Activated effector memory CD4-positive, alpha-beta T cell treated with anti-CD3 and anti-CD28 coated beads, Interleukin-2, amount 50 U/mL, for 16 hours (primary cell): ENCODE measurements around the gene PDZD2.
"Not testable (repeated sequence)": the region's sequence is repeated elsewhere in the genome, so short reads cannot be mapped to it uniquely, and the experiment has no call there.

Experiments
- DNase-seq: peaks from one replicate; pipeline ENCODE4 v3.0.0-alpha.2; 2020

PDZD2 gene

DNA sequence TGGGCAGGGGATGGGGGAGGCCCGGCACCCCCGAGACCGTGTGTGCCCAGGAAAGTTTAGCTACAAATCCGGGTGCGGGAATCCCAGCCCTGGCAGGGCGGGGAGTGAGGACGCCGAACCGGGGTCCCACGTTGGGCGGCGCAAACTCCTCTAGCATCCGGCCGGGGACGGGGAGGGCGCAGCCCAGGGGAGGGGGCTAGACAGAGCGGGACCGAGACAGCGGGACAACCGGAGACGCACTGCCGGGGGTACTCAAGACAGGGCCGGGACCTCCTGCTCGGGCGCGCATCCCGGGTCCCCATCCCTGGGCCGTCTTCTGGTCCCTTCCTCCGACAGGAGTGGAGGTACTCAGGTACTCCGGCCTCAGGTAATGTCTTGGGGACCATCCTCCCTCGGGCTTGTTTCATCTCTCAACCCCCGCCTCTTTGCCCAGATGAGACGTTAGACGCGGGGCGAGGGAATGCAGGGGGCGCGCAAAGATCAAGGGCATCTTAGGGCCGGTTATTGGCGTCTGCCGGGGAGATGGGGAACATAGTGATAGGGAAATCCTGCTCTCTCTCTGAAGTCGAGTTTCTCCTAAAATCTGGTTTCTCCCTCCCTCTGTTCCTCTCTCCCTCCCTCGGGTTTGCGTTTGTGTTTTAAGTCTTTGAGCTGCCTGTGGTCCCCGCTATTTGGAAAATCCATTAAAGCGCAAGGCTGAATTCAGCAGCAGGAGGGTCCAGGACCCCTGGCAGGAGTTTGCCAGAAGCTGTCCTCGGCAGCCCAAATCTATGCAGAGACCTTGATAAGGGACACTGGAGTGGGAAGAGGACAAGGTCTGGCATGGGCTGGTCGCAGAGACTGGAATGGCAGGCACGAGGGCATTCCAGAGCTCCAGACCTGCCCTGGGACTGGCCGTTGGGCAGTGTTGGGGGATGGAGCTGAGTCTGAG, 815 bp downstream of the PDZD2 start:
- peak; percentile 63 for DNase-seq

DNA sequence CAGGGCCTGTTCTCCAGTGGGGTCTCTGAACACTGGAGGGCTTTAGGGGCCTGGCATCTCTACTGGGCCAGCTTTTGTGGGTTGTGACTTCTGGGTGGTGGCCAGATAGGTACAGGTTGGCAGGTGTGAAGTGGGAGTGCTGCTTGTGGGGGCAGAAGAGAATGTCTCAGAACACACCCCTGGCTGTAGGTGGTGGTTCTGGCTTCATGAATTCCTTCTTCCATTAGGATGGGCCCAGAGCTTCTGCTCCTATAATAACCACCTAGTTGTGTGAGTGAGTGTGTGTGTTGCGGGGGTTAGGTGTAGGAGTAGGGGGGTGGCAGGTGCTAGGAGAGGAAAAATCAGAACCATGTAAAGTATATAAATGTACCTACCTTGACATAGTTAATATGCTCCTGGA, 1.6 kb downstream of the PDZD2 start:
- DNase-seq, result no peak

DNA sequence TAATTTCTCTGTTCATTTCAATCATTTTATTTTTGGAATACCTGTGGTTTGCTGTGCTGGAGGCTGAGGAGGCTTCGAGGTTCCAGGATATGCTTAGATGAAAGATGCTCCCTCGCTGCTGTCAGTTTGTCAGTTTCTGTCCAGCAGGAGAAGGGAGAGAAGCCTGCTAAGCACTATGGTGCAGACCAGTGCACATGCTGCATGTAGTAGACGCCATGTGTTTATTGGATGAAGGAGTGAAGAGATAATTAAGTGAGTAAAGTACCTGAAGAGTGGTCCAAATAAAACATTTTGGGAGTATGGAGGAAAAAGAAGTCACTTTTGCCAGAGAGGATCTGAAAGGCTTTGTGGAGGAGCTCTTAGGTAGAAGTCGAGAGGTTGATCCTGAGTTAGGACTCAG, 2.1 kb downstream of the PDZD2 start:
- DNase-seq, result no peak

DNA sequence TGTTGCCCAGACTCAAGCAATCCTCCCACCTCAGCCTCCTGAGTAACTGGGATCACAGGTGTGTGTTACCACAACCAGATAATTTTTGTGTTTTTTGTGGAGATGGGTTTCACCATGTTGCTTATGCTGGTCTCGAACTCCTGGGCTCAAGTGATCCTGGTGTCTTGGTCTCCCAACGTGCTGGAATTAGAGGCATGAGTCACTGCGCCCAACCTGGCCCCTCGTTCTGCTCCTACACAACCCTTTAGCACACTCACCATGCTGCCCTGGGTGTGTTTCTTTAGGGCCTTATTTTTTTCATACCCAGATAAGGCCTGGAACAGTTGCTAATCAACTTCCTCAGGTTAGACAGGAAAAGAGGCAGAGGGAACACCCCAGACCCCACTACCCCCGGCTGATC, 2.6 kb downstream of the PDZD2 start:
- no peak for DNase-seq

DNA sequence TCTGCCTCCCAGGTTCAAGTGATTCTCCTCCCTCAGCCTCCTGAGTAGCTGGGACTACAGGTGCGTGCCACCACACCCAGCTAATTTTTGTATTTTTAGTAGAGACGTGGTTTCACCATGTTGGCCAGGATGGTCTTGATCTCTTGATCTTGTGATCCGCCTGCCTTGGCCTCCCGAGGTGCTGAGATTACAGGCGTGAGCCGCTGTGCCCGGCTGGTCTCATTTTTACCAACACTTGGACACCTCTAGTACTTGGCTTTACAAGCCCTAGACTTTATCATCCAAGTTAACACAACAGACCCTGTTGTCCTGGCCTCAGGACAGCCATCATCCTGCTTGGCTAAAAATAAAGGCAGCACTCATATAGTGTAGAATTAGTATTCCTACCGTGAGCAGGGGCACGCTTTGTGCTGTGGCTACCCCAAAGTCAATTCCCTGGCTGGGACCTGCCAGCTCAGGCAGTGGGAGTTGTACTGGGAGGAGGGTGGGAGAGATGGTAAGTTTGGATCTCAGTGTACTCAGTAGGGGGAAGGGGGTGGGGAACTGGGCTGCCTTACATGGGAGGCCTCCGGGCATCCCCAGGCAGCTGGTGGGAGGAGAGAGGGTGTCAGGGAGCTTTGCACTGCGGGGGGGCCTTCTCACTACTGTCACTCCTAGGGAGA, 6.6 kb downstream of the PDZD2 start:
- no peak for DNase-seq

DNA sequence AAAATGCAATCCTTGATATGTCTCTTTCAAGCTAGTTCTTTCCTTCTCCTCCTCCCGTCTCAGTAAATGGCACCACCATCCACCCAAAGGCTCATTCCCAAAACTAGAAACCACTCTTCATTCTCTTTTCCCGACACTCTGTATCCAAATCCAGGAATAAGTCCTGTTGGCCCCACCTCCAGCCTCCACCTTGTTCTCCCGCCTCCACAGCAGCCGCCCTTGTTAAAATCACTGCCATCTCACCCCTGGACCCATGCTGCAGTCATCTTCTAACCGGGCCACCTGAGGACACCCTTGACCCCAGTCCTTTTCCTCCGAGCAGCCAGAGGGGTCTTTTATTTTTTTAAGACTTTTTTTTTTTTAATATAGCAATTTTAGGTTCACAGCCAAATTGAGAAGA, 9.4 kb downstream of the PDZD2 start:
- no peak for DNase-seq

DNA sequence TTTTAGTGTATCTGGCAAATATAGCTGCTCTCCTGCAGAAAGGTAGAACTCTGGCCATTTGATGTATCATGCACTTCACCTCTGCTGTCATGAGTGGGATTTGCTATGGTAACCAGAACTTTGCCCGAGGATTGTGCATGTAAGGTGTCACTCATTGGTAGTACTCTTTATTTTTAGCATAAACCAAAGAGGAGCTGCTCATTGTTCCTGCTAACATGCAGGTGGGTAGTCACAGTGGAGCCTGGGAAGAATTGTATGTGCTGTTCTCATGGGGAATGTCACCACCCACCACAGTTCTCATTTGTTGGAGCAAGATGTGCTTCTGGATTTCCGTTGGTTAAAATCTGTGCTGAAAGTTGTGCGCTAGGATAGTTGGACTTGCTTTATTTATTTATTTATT, 12.3 kb downstream of the PDZD2 start:
- no peak for DNase-seq

DNA sequence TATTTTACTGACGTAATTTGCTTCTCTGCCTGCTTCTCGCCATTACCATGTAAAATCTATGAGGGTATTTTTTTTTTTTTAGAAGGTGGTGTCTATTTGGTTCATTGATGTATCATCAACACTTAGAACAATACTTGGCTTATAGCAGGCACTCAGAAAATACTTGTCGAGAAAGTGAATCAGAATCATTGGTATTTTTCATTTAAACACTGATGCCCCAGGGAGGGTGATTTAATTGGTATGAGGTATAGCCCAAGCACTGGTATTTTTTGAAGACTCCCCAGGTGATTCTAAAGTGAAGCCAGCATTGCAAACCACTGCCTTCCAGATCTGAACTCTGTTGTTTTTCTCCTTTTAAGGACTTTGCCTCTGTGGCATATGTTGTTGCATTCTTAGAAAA, 16.6 kb downstream of the PDZD2 start:
- no peak for DNase-seq

DNA sequence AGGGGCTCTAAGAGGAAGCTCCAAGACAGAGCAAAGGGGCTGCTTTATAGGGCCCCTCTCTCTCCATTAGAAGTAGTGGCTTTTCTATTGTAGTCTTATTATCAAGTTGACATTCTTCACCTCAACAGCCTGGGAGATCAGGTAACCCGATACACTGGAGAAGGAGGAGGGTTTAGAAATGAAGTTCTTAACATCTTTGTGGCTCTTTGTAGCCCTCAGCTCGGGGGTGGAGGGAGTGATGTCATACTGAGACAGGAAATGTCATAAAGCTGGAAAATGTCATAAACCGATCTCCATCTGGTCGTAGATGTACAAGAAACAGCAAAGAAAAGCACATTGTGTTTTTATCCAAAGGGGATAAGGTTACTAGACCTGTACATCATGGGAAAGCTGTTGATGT, 17.9 kb downstream of the PDZD2 start:
- DNase-seq, result no peak

DNA sequence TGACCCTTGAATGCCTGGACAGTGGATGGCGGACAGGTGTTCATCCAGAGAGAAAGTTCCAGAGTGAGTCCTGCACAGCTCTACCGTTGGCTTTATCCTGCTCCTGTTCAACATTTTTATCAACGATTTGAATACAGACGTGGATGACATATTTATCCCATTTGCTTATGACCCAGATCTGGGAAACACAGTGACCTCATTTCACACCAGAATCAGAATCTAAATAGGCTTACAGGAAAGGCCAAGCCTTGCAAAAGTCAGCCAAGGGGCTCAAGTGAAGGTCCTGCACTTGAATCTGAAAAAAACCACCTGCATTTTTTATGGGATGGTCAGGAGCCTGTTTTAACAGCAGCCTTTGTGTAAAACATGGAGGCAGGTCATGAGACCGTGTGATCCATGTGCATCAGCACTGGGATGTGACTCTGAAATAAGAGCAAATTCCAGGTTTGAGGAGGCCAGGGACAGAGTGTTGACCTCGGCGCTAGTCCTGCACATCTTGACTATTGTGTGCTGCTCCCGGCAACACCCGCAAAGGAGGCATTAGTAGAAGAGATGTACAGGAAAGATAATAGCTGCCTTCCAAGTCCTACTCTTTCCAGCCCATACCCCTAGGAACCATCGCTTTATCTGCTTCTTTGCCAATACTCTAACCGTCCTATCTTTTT, 18.5 kb downstream of the PDZD2 start:
- no peak for DNase-seq

DNA sequence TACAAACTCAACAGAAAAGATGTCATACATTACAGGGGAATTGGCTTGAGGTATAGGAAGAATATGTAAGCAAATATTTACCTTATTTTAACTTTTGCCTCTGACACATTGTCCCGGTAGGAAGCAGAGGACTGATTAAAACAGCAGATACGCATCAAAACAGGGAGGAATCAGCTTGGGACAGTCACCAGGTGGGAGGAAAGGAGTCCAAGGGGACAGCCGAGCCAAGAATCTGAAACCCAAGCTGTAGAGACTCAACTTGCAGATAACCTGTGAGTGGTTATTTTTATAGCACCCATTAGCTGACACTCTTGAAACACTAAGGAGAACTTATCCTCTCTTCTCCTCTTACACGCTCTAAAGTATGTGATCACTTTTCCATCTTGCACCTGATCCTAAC, 22.3 kb downstream of the PDZD2 start:
- DNase-seq, result no peak

DNA sequence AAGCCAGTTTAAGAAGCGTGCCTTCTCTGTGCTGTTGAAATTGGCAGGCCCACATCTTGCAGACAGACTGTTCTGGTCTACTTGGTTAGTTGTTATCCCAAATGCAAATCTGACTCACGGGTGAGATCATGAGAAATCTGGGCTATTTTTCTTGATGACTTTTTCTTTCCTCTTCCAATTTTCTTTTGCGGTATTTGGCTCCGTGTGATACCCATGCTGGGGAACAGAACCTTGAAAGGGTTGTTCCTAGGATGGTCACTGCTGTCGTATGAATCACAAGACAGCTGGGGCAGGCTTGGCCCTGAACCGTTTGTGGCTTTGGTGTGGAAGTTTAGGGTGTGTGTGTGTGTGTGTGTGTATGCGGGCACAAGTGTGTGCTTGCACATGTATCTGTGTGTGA, 24.6 kb downstream of the PDZD2 start:
- no peak for DNase-seq

DNA sequence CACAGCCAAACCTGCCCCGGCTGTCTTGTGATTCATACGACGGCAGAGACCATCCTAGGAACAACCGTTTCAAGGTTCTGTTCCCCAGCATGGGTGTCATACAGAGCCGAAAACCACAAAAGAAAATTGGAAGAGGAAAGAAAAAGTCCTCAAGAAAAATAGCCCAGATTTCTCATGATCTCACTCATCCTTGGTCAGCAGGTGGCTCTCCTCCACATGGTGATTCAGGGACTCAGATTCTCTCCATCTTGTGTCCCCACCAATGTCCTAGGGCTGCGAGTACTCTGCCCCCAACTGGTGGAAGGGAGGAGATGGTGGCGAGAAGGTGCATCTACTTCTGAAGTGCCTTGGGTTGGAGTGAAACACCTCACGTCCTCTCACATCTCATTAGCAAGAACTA, 25.6 kb downstream of the PDZD2 start:
- no peak for DNase-seq

DNA sequence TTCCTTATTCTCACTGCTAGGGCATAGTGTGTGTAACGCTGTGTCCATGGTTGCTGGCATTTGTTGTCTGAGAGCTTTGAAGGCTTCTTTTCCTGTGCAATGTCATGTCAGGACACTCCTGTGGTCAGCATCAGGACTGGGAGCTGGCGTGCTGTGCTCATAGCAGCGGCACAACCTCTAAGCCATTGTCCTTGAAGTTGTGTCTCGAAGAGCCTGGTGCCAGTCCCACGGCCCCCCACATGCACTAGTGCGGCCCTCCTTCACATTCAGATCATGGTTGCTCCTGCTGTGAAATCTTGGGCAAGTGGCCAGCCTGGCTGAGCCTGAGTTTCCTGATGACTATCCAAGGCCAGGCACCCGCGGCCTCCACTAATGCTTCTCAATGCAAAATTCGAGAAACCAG, 32.4 kb downstream of the PDZD2 start:
- no peak for DNase-seq

DNA sequence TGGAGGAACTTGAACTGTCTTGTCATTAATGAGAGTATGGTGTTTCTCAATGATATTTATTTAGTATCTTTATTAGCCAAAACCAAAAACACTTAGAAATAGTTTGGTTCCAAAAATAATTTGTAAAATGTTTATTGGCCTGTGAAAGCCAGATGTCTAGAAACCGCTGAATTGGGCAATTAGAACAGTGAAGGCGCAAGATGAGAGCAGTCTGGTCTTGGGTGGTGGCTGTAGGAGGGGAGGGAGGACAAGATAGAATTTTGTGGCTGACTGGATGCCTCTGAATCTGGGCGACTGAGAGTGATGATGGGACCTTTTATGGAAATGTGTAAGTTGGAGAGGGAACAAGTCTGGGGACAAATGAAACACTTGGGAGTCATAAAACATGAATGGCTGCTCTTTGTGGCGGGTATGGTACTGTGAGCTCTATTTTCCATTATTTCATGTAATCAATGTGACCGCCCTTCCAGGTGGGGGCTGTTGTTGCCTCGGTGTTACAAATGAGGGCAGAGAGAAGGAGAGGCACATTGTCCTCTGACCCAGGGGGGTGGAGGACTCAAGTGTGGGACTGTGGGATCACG, 35.5 kb downstream of the PDZD2 start:
- DNase-seq, result no peak

DNA sequence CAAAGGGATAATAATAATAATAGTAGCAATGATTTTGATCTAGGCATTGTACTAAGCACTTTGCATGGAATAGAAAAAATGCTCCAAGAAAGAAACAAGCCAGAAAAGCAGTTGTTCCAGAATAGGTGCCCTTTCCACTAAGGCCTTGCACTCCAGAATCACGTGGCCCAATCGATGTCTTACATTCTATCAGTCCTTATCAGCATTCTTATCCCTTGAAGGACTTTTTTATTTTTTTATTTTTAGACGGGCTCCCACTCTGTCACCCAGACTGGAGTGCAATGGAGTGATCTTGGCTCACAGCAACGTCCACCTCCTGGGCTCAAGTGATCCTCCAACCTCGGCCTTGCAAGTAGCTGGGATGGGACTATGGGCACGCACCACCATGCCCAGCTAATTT, 36.5 kb downstream of the PDZD2 start:
- DNase-seq, result no peak

DNA sequence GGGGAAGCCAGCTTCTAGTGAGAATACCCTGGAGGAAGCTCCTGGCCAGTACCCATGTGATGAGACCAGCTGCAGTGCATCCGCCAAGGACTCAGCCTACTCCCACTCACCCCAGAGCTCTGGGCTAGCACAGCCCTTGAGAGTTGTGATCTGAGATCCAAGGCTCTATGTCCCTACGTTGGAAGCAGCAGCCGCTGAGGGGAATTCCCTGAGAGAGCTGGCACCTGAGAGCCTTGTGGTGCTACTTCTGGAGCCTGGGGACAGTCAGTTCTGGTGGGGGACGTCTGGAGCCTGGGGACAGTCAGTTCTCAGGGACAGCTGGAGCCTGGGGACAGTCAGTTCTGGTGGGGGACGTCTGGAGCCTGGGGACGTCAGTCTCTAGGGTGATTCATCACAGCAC, 39.2 kb downstream of the PDZD2 start:
- no peak for DNase-seq

DNA sequence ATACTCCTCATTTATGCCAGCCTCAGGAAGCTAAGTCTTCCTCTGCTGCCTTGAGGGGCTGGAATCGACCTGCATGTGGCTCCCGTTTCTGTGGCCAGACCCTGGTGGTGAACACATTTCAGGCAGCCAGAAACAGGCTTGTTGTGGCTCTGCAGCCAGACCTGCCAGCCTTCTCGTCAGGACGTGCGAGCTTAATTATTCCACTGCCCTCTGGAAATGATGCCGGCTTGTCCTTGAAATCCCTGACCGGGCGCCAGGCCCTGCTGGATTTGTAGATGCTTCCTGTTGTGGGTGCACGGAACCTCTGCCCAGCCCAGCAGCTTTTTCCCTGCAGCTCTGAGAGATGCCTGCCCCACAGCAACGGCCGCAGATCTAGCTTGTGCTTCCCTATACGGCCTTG, 41.6 kb downstream of the PDZD2 start:
- no peak for DNase-seq

DNA sequence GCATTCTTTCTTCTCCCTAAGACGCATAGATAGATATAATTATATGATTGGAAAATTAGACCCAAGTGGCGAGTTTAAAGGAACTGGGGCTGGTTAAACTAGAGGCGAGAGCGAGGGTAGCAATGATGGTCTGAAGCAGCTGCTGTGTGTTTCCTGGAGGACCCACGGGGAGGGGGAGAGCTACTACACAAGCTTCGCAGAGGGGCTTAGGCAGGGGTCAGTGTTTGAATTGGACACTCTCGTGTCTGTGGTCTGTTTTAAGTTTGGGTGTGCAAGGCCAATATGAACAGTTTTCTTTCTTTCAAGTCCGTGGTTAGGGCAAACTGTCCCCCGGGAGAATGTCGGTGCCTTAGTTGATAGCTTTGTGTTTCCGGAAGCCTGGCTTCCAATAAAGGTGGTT, 43.1 kb downstream of the PDZD2 start:
- DNase-seq, result no peak

DNA sequence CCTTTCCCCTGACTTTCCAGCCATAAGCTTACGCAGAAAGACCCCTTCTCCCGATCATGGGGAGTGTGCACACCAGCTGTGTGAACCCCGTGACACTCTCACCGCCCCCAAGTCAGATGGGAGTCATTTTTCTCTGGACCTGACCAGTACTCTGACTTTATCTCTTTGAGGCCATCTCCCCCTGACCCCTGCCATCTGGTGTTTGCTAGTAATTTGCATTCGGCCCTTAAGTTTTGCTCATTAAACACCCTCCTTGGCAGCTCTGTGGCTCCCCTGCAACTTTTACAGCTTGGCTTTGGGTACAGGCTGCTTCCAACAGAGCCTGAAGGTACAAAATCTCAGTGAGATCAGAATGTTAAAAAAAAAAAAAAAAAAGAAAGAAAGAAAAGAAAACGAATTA, 43.9 kb downstream of the PDZD2 start:
- DNase-seq, result no peak

DNA sequence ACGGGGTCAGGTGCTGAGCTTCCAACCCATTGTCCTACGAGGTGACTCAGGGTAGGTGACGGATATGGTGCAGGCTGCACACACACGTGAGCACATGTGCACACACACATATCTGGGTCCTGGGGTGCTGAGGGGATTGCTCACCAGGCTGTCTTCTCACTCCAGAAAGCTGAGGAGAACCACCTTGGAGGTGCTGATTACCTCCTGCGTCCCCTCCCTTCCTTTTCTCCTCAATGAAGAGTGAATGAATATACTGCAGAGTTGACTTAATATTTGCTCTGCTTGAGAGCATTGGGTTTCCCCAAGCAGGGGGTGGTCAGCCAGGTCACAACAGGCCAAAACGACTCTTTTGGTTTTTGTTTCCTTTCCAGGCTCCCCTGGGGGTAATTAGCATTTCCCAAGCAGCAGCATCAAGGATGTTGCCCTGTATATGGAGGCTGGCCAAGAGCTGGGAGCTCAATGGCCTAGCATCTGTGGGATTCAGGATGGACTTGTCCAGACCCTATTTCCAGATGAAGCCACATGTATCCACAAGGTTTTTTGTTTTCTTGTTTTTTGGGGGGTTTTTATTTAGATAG, 49.7 kb downstream of the PDZD2 start:
- DNase-seq, result no peak

DNA sequence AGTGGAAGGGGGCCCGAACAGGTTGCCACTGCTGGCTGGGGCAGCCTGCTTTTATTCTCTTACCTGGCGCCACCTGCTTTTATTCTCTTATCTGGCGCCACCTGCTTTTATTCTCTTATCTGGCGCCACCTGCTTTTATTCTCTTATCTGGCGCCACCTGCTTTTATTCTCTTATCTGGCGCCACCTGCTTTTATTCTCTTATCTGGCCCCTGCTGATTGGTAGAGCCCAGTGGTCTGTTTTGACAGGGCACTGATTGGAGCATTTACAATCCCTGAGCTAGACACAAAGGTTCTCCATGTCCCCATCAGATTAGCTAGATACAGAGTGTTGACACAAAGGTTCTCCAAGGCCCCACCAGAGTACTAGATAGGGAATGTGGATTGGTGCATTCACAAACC, 52.5 kb downstream of the PDZD2 start:
- DNase-seq, result not testable (repeated sequence)

DNA sequence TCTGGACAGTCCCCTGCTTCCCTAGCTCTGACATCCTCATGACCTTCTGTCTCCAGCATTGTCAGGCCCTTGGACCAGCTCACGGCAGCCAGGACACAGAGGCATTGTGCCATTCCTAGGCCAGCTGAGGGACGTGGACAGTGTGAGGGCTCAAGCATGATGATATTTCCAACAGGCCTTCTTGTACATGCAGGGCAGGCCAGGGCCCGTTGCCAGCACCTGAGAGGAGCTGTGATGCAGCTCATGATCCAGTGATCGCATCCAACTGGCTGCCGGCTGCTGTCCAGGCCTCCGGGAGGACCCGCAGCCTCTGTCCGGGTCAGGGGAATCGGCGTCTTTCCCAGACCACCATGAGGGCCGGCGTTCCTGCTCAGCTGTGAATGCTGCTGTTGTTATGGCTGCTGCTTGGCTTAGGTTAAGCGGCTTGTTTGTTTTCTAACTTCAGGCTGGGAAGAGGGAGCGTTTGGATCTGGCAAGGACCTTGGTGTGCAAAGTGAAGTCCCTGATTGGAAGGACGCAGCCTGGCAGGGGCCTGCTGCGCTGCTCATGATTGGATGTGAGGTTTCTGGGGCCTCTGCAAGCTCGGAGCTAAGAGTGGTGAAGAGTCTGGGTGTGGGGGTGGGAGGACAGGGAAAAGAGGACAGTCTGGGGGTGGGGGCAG, 53.8 kb downstream of the PDZD2 start:
- DNase-seq, result no peak
